HCT116 (cell line): ENCODE results near the gene STYK1. TPM values are rescaled to one million over a fixed set of nuclear protein-coding genes. Genes with fewer than 3 reads are reported as not detected.

Experiments used
- ATAC-seq: fragments of 200-7000 bp; cut with Tn5 transposase; 2 replicates; pipeline ENCODE4 v1.9.1; 2020; ENCODE audit warnings: mild to moderate bottlenecking, moderate library complexity
- BruUV-seq: library from RNA; stranded (reverse); fragments of 400-500 nt; replicated peaks from 2 replicates; lab custom pipeline; 2021; lab: Mats Ljungman, UMichigan
- CTCF ChIA-PET: fragments of 300-600 bp; sonication (Branson Sonifier 250); formaldehyde crosslinking; loops from one replicate; lab custom pipeline; 2021; ENCODE audit warnings: antibody characterized with exemption; lab: Charles Lee
- POLR2A ChIA-PET: fragments of 300-600, 350-600 bp; sonication (Branson Sonifier 250); formaldehyde crosslinking; loops from one replicate; lab custom pipeline; 2021; ENCODE audit warnings: antibody characterized with exemption; lab: Charles Lee
- RAD21 ChIA-PET, 2 experiments: fragments of 300-600 bp; sonication (Branson Sonifier 250); formaldehyde crosslinking; loops; one replicate each; lab custom pipeline; 2023; ENCODE audit warnings: low total read pairs in 2 of 2; ENCODE audit not compliant: uncharacterized antibody in 2 of 2, unreplicated experiment in 2 of 2, low non-redundant PET in 1 of 2; lab: Charles Lee
- DNase-seq: peaks from one replicate; pipeline ENCODE4 v3.0.0-alpha.2; 2010; ENCODE audit warnings: low read depth, low spot score
- H2AFZ ChIP-seq: fragments of 200-600 bp; shearing (Covaris generic), sonication (generic); 2 replicates; pipeline ENCODE4 v1.6.1; 2017; ENCODE audit warnings: low read depth, mixed run types, mixed read lengths, antibody characterized with exemption, low read length; ENCODE audit not compliant: poor library complexity, severe bottlenecking
- H3K27ac ChIP-seq: 2 replicates; pipeline ENCODE4 v1.5.1; 2012; ENCODE audit warnings: low read depth, low read length
- H3K27me3 ChIP-seq: fragments of 200-600 bp; sonication (generic); 2 replicates; pipeline ENCODE4 v1.6.1; 2016; ENCODE audit warnings: mixed run types, low read length, mixed read lengths; ENCODE audit not compliant: insufficient read depth
- H3K36me3 ChIP-seq, 2 experiments: fragments of 200-500 bp in 1 of 2; fragments of 200-600 bp in 1 of 2; sonication (Bioruptor generic) in 1 of 2; sonication (generic) in 1 of 2; 2 replicates each; pipeline versions ENCODE4 v1.5.1 to v1.6.1; 2014 to 2016; ENCODE audit warnings: low read length in 2 of 2, inconsistent platforms in 1 of 2, mixed read lengths in 1 of 2, mixed run types in 1 of 2; ENCODE audit not compliant: insufficient read depth in 2 of 2, control insufficient read depth in 1 of 2
- H3K4me1 ChIP-seq, 2 experiments: fragments of 200-600 bp in 1 of 2; sonication (generic) in 1 of 2; 2 replicates each; pipeline versions ENCODE4 v1.5.1 to v1.6.1; 2012 to 2017; ENCODE audit warnings: low read length in 2 of 2, inconsistent platforms in 1 of 2, mild to moderate bottlenecking in 1 of 2, mixed read lengths in 1 of 2, mixed run types in 1 of 2, moderate library complexity in 1 of 2; ENCODE audit not compliant: insufficient read depth in 2 of 2, control insufficient read depth in 1 of 2
- H3K4me2 ChIP-seq: fragments of 200-600 bp; sonication (generic); 2 replicates; pipeline ENCODE4 v1.6.1; 2017; ENCODE audit warnings: mixed run types, low read length, mixed read lengths
- H3K4me3 ChIP-seq, 2 experiments: fragments of 200-600 bp in 1 of 2; sonication (generic) in 1 of 2; replicated peaks in 1 of 2; 2 replicates each; pipeline ENCODE4 v1.5.1; 2011 to 2016; ENCODE audit warnings: low read length in 2 of 2, control low read depth in 1 of 2, low read depth in 1 of 2, mild to moderate bottlenecking in 1 of 2, mixed read lengths in 1 of 2, mixed run types in 1 of 2
- H3K79me2 ChIP-seq: fragments of 200-600 bp; sonication (generic); 2 replicates; pipeline ENCODE4 v1.6.1; 2017; ENCODE audit warnings: mild to moderate bottlenecking, mixed run types, low read length, moderate library complexity, mixed read lengths; ENCODE audit not compliant: insufficient read depth
- H3K9ac ChIP-seq: fragments of 200-600 bp; sonication (generic); 2 replicates; pipeline ENCODE4 v1.6.1; 2016; ENCODE audit warnings: low read length, mixed read lengths
- H3K9me2 ChIP-seq: fragments of 200-600 bp; sonication (generic), shearing (Covaris generic); 2 replicates; pipeline ENCODE4 v1.6.1; 2017; ENCODE audit warnings: mixed run types, mild to moderate bottlenecking, moderate library complexity; ENCODE audit not compliant: insufficient read depth
- H3K9me3 ChIP-seq, 2 experiments: fragments of 200-500 bp in 1 of 2; fragments of 200-600 bp in 1 of 2; sonication (Bioruptor generic) in 1 of 2; sonication (generic) in 1 of 2; 2 replicates each; pipeline ENCODE4 v1.6.1; 2014 to 2017; ENCODE audit warnings: low read length in 2 of 2, mixed read lengths in 2 of 2, inconsistent platforms in 1 of 2, low read depth in 1 of 2, mild to moderate bottlenecking in 1 of 2, mixed run types in 1 of 2, moderate library complexity in 1 of 2; ENCODE audit not compliant: control insufficient read depth in 1 of 2, insufficient read depth in 1 of 2
- H4K20me1 ChIP-seq: fragments of 200-600 bp; sonication (generic), shearing (Covaris generic); 2 replicates; pipeline ENCODE4 v1.6.1; 2017; ENCODE audit warnings: mixed run types, mild to moderate bottlenecking, moderate library complexity; ENCODE audit not compliant: insufficient read depth
- ELF1 ChIP-seq: IDR thresholded peaks from 2 replicates; pipeline ENCODE4 v1.6.1; 2012; ENCODE audit warnings: low read depth, borderline replicate concordance
- EZH2 ChIP-seq: fragments of 200-600 bp; sonication (generic); IDR thresholded peaks from 2 replicates; pipeline ENCODE4 v1.6.1; 2017; ENCODE audit warnings: antibody characterized with exemption, mixed run types
- EZH2phosphoT487 ChIP-seq: fragments of 200-600 bp; IDR thresholded peaks from 2 replicates; pipeline ENCODE4 v1.6.1; 2018; ENCODE audit warnings: antibody characterized with exemption, borderline replicate concordance
- JUND ChIP-seq: IDR thresholded peaks from 2 replicates; pipeline ENCODE4 v1.6.1; 2012
- POLR2A ChIP-seq: IDR thresholded peaks from 2 replicates; pipeline ENCODE4 v1.7.0; 2011; ENCODE audit warnings: borderline replicate concordance; ENCODE audit not compliant: insufficient read depth, insufficient read length; ENCODE audit errors: extremely low read depth
- RAD21 ChIP-seq: IDR thresholded peaks from 2 replicates; pipeline ENCODE4 v1.6.1; 2012; ENCODE audit warnings: low read depth, mild to moderate bottlenecking
- SRF ChIP-seq: IDR thresholded peaks from 2 replicates; pipeline ENCODE4 v1.6.1; 2012; ENCODE audit warnings: low read depth
- YY1 ChIP-seq: IDR thresholded peaks from 2 replicates; pipeline ENCODE4 v1.6.1; 2011; ENCODE audit warnings: low read length, low read depth, moderate library complexity, mild to moderate bottlenecking; ENCODE audit not compliant: insufficient replicate concordance; ENCODE audit errors: extremely low read depth
- intact Hi-C: fragments of 100-400 bp; cut with micrococcal nuclease; formaldehyde crosslinking; loops from 2 replicates; pipeline ENCODE4 v1.10.0; 2022
- total RNA-seq: library from RNA; stranded (reverse); gene quantifications from one replicate; pipeline ENCODE4 v1.2.1, GENCODE V29; 2021; ENCODE audit not compliant: unreplicated experiment
- TF ChIP-seq, protein P1 (sequence below): IDR thresholded peaks from 2 replicates; pipeline ENCODE4 v1.6.1; 2011; ENCODE audit warnings: mild to moderate bottlenecking, low read length, moderate library complexity; ENCODE audit not compliant: insufficient replicate concordance; ENCODE audit errors: extremely low read depth
- TF ChIP-seq, protein P2 (sequence below), 3 experiments: fragments of 200-600 bp in 1 of 3; sonication (generic) in 1 of 3; IDR thresholded peaks in 2 of 3; conservative IDR thresholded peaks in 1 of 3; 2 replicates each; pipeline ENCODE4 v1.5.1; 2012 to 2017; ENCODE audit warnings: low read depth in 2 of 3, low read length in 2 of 3, antibody characterized with exemption in 1 of 3, borderline replicate concordance in 1 of 3, control low read depth in 1 of 3, mild to moderate bottlenecking in 1 of 3, mixed read lengths in 1 of 3, mixed run types in 1 of 3, moderate library complexity in 1 of 3; ENCODE audit not compliant: insufficient read depth in 1 of 3

STYK1 gene
- total RNA-seq, 1 experiment from 2014 or later, result 4.4 TPM

DNA sequence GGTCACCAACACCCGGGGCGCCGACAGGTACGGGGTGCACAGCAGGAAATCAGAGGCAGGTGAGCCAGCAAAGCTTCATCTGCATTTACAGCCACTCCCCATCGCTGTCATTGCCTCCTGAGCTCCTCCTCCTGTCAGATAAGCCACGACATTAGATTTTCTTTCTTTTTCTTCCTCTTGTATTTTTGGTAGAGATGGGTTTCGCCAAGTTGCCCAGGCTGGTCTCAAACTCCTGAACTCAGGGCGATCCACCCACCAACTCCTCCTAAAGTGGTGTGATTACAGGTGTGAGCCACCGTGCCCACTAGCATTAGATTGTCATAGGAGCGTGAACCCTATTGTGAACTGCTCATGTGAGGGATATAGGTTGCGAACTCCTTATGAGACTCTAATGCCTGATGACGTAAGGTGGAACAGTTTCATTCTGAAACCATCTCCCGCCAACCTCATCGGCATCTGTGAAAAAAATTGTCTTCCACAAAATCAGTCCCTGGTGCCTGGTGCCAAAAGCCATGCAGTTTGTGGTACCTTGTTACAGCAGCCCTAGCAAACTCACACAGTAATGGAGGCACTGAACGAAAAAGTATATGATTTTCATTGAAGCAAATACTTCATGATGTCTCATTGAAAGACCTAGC, 1.5 kb downstream of the STYK1 start (continued):
- TF ChIP-seq, protein P1, sequence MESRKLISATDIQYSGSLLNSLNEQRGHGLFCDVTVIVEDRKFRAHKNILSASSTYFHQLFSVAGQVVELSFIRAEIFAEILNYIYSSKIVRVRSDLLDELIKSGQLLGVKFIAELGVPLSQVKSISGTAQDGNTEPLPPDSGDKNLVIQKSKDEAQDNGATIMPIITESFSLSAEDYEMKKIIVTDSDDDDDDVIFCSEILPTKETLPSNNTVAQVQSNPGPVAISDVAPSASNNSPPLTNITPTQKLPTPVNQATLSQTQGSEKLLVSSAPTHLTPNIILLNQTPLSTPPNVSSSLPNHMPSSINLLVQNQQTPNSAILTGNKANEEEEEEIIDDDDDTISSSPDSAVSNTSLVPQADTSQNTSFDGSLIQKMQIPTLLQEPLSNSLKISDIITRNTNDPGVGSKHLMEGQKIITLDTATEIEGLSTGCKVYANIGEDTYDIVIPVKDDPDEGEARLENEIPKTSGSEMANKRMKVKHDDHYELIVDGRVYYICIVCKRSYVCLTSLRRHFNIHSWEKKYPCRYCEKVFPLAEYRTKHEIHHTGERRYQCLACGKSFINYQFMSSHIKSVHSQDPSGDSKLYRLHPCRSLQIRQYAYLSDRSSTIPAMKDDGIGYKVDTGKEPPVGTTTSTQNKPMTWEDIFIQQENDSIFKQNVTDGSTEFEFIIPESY, result no peak
- TF ChIP-seq POLR2A, result no peak
- TF ChIP-seq, protein P2, sequence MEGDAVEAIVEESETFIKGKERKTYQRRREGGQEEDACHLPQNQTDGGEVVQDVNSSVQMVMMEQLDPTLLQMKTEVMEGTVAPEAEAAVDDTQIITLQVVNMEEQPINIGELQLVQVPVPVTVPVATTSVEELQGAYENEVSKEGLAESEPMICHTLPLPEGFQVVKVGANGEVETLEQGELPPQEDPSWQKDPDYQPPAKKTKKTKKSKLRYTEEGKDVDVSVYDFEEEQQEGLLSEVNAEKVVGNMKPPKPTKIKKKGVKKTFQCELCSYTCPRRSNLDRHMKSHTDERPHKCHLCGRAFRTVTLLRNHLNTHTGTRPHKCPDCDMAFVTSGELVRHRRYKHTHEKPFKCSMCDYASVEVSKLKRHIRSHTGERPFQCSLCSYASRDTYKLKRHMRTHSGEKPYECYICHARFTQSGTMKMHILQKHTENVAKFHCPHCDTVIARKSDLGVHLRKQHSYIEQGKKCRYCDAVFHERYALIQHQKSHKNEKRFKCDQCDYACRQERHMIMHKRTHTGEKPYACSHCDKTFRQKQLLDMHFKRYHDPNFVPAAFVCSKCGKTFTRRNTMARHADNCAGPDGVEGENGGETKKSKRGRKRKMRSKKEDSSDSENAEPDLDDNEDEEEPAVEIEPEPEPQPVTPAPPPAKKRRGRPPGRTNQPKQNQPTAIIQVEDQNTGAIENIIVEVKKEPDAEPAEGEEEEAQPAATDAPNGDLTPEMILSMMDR (IDR thresholded peaks at IDR 0.05 in 2 of 3, conservative IDR thresholded peaks at IDR 0.05 in 1 of 3; ENCODE audit: borderline replicate concordance in 1 of 3, insufficient read depth in 1 of 3, low read depth in 2 of 3, low read length in 2 of 3), result no peak
- no peak for TF ChIP-seq ELF1
- TF ChIP-seq JUND, result no peak
- no peak for TF ChIP-seq YY1
- TF ChIP-seq, all 23 proteins: peak for 0

GRCh38 chr12:10669533-10669932, 4.3 kb downstream of the STYK1 start:
- Histone ChIP-seq H3K9me2 (no peaks in the 10 kb centered on the region), H3K9ac (no peak overlapping the region), H3K27ac (no peak overlapping the region), H3K27me3 (no peaks in the 10 kb centered on the region), H3K36me3 (no peaks in the 10 kb centered on the region), H3K9me3 (no peaks in the 10 kb centered on the region), H2AFZ (no peak overlapping the region), H4K20me1 (no peaks in the 10 kb centered on the region), H3K4me1 (peaks cover 0 to 13% of the 10 kb centered on the region in 2 experiments; a peak in 3 of 4 replicates), H3K4me3 (no peak overlapping the region), H3K4me2 (no peak overlapping the region), H3K79me2 (no peaks in the 10 kb centered on the region)
- no TSS peak for BruUV-seq
- TF ChIP-seq EZH2, result no peak
- TF ChIP-seq ELF1, result no peak
- TF ChIP-seq, protein P1, result no peak
- no peak for TF ChIP-seq RAD21
- TF ChIP-seq YY1, result no peak
- TF ChIP-seq JUND, result no peak
- TF ChIP-seq EZH2phosphoT487, result no peak
- no peak for TF ChIP-seq SRF
- ATAC-seq (no peak), DNase-seq (no peak)
- ChIA-PET CTCF (no interaction called here), RAD21 (no interaction called here), POLR2A (no interaction called here)
- intact Hi-C loops, result no loop called here
